GM21619 (cell line): ENCODE measurements around the gene PRIM1.
"Not testable (repeated sequence)": the region's sequence is repeated elsewhere in the genome, so short reads cannot be mapped to it uniquely, and the experiment has no call there.

ENCODE experiments used
- ATAC-seq: cut with Tn5 transposase; IDR thresholded peaks from one replicate; pipeline ENCODE4 v1.9.1; 2021; ENCODE audit not compliant: unreplicated experiment

Gene PRIM1

GRCh38 chr12:56751712-56752598, at the start of gene PRIM1:
Gene PRIM1, minus strand, starts transcription at chr12:56752323. Its CDS starts 25 bp downstream, at chr12:56752298.
- ATAC-seq, result peak; percentile 78

- ATAC-seq, result no peak
Observed at GRCh38 chr12:56800221-56800620, 48.1 kb upstream of the PRIM1 start.

- not testable (repeated sequence) for ATAC-seq
Observed at GRCh38 chr12:56799345-56799744, 47.2 kb upstream of the PRIM1 start.

- ATAC-seq, result not testable (repeated sequence)
Observed at GRCh38 chr12:56795791-56796190, 43.7 kb upstream of the PRIM1 start.

GRCh38 chr12:56795046-56795562, 43.0 kb upstream of the PRIM1 start:
- not testable (repeated sequence) for ATAC-seq

- ATAC-seq, result not testable (repeated sequence)
Observed at GRCh38 chr12:56793124-56793523, 41.0 kb upstream of the PRIM1 start.

- no peak for ATAC-seq
Observed at GRCh38 chr12:56792678-56793077, 40.6 kb upstream of the PRIM1 start.

- ATAC-seq, result not testable (repeated sequence)
Observed at GRCh38 chr12:56789429-56789828, 37.3 kb upstream of the PRIM1 start.

- no peak for ATAC-seq
Observed at GRCh38 chr12:56787498-56787897, 35.4 kb upstream of the PRIM1 start.

- ATAC-seq, result no peak
Observed at GRCh38 chr12:56785874-56786273, 33.8 kb upstream of the PRIM1 start.

- ATAC-seq, result no peak
Observed at GRCh38 chr12:56785141-56785865, 33.2 kb upstream of the PRIM1 start.

- ATAC-seq, result no peak
Observed at GRCh38 chr12:56781726-56782125, 29.6 kb upstream of the PRIM1 start.

GRCh38 chr12:56778756-56779155, 26.6 kb upstream of the PRIM1 start:
- ATAC-seq, result no peak

GRCh38 chr12:56776654-56777053, 24.5 kb upstream of the PRIM1 start:
- no peak for ATAC-seq

GRCh38 chr12:56775638-56776037, 23.5 kb upstream of the PRIM1 start:
- no peak for ATAC-seq

GRCh38 chr12:56773113-56773512, 21.0 kb upstream of the PRIM1 start:
- ATAC-seq, result no peak

GRCh38 chr12:56772625-56773024, 20.5 kb upstream of the PRIM1 start:
- ATAC-seq, result no peak

GRCh38 chr12:56769868-56770267, 17.7 kb upstream of the PRIM1 start:
- no peak for ATAC-seq

- no peak for ATAC-seq
Observed at GRCh38 chr12:56768424-56768823, 16.3 kb upstream of the PRIM1 start.

GRCh38 chr12:56766535-56766934, 14.4 kb upstream of the PRIM1 start:
- peak; percentile 100 for ATAC-seq

- no peak for ATAC-seq
Observed at GRCh38 chr12:56763753-56764657, 11.9 kb upstream of the PRIM1 start.
